ENCODE measurements around the gene TNFRSF14. TPM values are rescaled to one million over a fixed set of nuclear protein-coding genes. Genes with fewer than 3 reads are reported as not detected.

The TNFRSF14 gene
- total and polyA plus RNA-seq, 9 of the 15 experiments (the other 6 are each of a cell fraction or from before 2014, with no cell fraction given): 0.11 to 2.3 (median 0.68) TPM; not detected in 2

- TF ChIP-seq STAT6 (CRISPR knock-in tag; IDR thresholded peaks at IDR 0.05) (no peak), MCM7 (IDR thresholded peaks at IDR 0.05) (no peak), CBX8 (IDR thresholded peaks at IDR 0.05; ENCODE audit: borderline replicate concordance, extremely low read depth, low read depth, low read length, poor library complexity, severe bottlenecking) (no peak), UBTF (IDR thresholded peaks at IDR 0.05; ENCODE audit: borderline replicate concordance in 1 of 2, low read depth in 2 of 2, low read length in 2 of 2) (peak in 1 of 2 experiments; percentile 67; a peak in 1 of 4 replicates), BDP1 (IDR thresholded peaks at IDR 0.05; ENCODE audit: insufficient read depth, insufficient read length) (no peak), ZNF511 (CRISPR knock-in tag; IDR thresholded peaks at IDR 0.05) (no peak), CLOCK (CRISPR knock-in tag; IDR thresholded peaks at IDR 0.05; ENCODE audit: borderline replicate concordance) (no peak), BRF1 (IDR thresholded peaks at IDR 0.05; ENCODE audit: borderline replicate concordance, extremely low read depth, insufficient read length) (no peak), IFI16 (CRISPR knock-in tag; IDR thresholded peaks at IDR 0.05) (no peak), CAMTA2 (CRISPR knock-in tag; conservative IDR thresholded peaks at IDR 0.05) (no peak), ZBTB49 (CRISPR knock-in tag; IDR thresholded peaks at IDR 0.05; ENCODE audit: borderline replicate concordance) (no peak), FOXK2 (conservative IDR thresholded peaks at IDR 0.05 in 1 of 2, IDR thresholded peaks at IDR 0.05 in 1 of 2; ENCODE audit: low read depth in 2 of 2) (peak; percentile 88 to 92)
Measured at GRCh38 chr1:2586154-2587070, 30.2 kb downstream of the TNFRSF14 start, which contains the start of gene PRXL2B (continued).
